K562 (cell line): Measurements from ENCODE around the gene TMEM123.

Source experiments
- CHD1 ChIP-seq: fragments of 200-600 bp; sonication (generic); IDR thresholded peaks from one replicate; pipeline ENCODE4 v1.6.1; 2012; ENCODE audit warnings: mild to moderate bottlenecking, moderate library complexity, low read length, inconsistent platforms
- CTCF ChIP-seq, 3 experiments: IDR thresholded peaks in 2 of 3; conservative IDR thresholded peaks in 1 of 3; 2 replicates each; pipeline ENCODE4 v1.5.1; 2011 to 2012; ENCODE audit warnings: low read length in 3 of 3, mild to moderate bottlenecking in 3 of 3, control low read depth in 2 of 3, improper control_type of control experiment in 1 of 3, inconsistent platforms in 1 of 3, low read depth in 1 of 3, mixed read lengths in 1 of 3, moderate library complexity in 1 of 3; ENCODE audit not compliant: insufficient read depth in 2 of 3
- EGR1 ChIP-seq: fragments of 450-650 bp; conservative IDR thresholded peaks from 2 replicates; pipeline ENCODE4 v1.6.1; 2017; ENCODE audit warnings: mild to moderate bottlenecking
- FOXA1 ChIP-seq: fragments of 450-650 bp; IDR thresholded peaks from 2 replicates; pipeline ENCODE4 v1.6.1; 2016; ENCODE audit warnings: mild to moderate bottlenecking, borderline replicate concordance
- JUNB ChIP-seq: fragments of 450-650 bp; formaldehyde crosslinking; conservative IDR thresholded peaks from 2 replicates; pipeline ENCODE4 v1.4.0; 2020; ENCODE audit warnings: mild to moderate bottlenecking
- MLLT1 ChIP-seq, 2 experiments: fragments of 450-650 bp; IDR thresholded peaks; 2 replicates each; pipeline ENCODE4 v1.6.1; 2016
- MNT ChIP-seq, 2 experiments: fragments of 450-650 bp; conservative IDR thresholded peaks; 2 replicates each; pipeline ENCODE4 v1.6.1; 2017; ENCODE audit warnings: mild to moderate bottlenecking in 2 of 2, moderate library complexity in 2 of 2
- POLR2A ChIP-seq: fragments of 450-650 bp; conservative IDR thresholded peaks from 2 replicates; pipeline ENCODE4 v1.6.1; 2016
- PTRF ChIP-seq: fragments of 450-650 bp; IDR thresholded peaks from 2 replicates; pipeline ENCODE4 v1.6.1; 2016; ENCODE audit warnings: mild to moderate bottlenecking, missing genetic modification characterization, missing compliant biosample characterization
- SMAD1 ChIP-seq: fragments of 150-350 bp; IDR thresholded peaks from 2 replicates; pipeline ENCODE4 v1.6.1; 2014; ENCODE audit warnings: low read length, low read depth; ENCODE audit not compliant: partially characterized antibody
- SP2 ChIP-seq: IDR thresholded peaks from 2 replicates; pipeline ENCODE4 v1.6.1; 2011; ENCODE audit warnings: mild to moderate bottlenecking, low read depth, low read length, moderate library complexity; ENCODE audit not compliant: poor library complexity, severe bottlenecking; ENCODE audit errors: extremely low read depth
- ZNF354B ChIP-seq: fragments of 250-450 bp; sonication (Bioruptor Pico); IDR thresholded peaks from 2 replicates; pipeline ENCODE4 v1.4.0; 2020

- TF ChIP-seq PTRF (tag) = no peak
- no peak for TF ChIP-seq CTCF (IDR thresholded peaks at IDR 0.05 in 2 of 3, conservative IDR thresholded peaks at IDR 0.05 in 1 of 3; ENCODE audit: insufficient read depth in 2 of 3, low read depth in 1 of 3, low read length in 3 of 3)
- no peak for TF ChIP-seq SP2
- TF ChIP-seq MLLT1 (IDR thresholded peaks at IDR 0.05) = no peak
- no peak for TF ChIP-seq CHD1
- TF ChIP-seq POLR2A = no peak
- TF ChIP-seq ZNF354B (CRISPR knock-in tag) = no peak
- TF ChIP-seq EGR1 = no peak
- no peak for TF ChIP-seq JUNB (CRISPR knock-in tag)
- TF ChIP-seq MNT (conservative IDR thresholded peaks at IDR 0.05) = no peak
- no peak for TF ChIP-seq FOXA1
- TF ChIP-seq SMAD1 = no peak
These were observed 5.4 kb downstream of the TMEM123 start for GRCh38 chr11:102447193-102447592.
